GM18517 (cell line): Measurements from ENCODE around the gene CSMD2.

Experiments used
- ATAC-seq: cut with Tn5 transposase; IDR thresholded peaks from one replicate; pipeline ENCODE4 v1.9.1; 2021; ENCODE audit warnings: mild to moderate bottlenecking, moderate library complexity; ENCODE audit not compliant: unreplicated experiment

The CSMD2 gene

DNA sequence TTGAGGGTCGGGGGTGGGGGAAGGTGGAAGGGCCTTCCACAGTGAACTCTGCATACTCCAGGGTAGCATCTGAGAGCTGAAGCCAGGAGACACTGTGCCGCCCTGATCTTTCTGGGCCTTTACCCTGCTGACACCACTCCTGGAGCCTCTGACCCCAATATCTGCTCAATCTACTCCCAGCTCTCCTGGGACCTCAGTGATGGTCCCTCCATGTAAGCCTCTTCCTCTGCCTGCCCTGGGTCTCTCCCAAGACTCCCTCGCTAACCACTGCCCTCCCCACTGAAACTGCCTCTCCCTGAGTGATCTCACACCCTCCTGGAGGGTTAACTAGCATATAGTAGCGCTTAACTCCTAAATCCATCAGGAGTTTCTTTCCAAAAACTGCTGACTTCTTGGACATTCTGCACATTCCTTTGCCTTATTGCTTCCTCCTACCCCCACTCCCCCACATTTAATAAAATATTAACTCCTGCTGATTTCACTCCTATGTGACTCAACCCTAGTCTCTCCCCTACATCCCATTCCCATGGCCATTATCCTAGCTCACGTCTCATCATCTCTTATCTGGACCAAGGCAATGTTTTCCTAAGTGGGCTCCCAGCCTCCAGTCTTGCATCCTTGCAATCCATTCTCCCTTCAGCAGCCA is 155.6 kb downstream of the CSMD2 start:
- ATAC-seq, result no peak

DNA sequence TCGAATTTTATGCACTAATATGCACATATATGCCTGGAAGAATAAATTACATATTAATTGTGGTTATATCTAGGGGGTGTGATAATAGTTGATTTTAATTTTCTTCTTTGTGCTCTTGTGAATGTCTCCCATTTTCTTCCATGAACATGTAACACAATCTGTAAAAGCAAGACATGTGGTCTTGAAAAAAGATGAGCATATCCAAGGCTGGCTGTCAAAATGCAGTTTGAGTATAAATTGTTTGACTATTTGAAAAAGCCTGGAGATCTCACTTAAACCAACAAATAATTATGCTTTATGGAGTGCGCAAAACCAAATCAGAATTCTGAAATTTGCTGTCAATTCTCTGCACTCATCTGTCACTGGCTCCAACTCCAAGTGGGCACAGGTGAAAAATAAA is 157.3 kb downstream of the CSMD2 start:
- ATAC-seq, result no peak

DNA sequence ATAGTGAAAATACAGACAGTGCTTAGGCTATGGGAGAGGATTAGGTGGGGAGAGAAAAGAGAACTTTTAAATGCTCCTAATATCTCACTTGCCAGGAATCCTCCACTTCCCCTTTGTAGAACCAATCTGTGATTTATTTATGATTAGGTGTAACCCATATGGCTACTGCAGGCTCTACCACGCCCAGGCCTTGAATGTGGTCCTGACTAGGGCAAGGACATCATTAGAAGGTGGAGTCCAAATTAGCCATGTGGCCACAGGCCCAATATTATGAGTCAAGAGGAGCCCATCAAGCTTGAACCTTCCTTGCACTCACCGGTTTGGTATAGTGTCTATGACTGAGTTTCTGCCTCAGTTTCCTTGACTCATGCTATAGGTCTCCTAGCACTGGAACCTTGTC is 159.7 kb downstream of the CSMD2 start:
- no peak for ATAC-seq

DNA sequence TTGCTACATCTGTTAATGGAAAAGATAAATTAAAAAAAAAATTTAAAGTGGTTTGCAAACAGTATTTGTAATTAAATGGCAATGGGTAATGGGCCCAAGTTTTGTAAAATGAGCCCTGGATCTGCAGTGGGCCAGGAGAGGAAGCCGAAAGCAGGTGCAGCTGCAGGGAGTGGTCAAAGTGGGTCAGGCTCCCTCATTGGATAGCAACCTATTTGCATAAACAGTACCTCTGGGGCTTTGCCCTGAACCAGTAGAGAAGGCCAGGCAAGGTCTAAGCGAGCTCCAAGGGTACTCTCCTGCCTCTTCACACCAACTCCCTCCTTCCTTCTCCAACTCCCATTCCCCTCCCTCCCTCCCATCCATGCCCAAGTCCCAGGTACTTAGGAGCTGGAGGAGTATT is 162.2 kb downstream of the CSMD2 start:
- ATAC-seq, result no peak

DNA sequence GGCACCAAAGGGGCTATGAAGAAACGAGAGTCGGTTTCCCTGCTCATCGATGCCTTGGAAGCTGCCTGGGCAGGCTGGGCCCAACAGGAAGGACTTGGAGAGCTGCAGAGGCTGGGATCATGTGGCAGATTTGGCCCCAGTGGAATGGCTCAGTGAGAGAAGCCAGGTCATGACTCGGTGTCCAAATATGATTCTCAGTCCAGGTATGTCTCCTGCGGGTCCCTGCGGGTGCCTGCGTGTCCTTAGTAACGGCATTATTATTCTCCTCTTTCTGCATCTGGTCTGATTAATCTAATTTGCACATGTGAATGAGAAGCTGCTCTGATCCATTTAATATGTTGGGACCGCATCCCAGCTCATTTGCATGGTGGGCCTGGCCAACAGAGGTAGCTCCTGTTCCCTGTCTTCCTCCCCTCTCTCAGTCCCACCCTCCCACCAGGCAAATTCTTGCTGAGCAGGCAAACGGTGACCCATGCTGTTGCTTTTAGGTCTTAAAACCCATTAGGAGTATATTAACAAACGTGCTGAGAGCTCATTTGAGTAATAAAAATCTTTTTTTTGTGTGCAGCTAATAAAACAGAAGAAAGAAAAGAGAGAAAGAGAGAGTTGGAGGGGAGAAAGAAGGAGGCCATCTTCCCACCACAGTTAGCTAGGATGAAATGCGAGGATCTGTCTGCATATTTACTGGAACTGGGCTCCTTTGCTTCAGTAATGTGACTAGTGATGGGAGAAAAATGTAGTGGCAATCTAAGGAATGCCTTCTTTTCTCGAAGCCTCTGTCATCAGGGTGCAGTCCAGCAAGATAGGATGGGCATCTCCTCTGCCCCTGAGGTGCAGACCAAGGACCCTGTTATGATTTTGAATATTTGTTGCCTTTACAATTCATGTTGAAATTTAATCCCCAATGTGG is 167.6 kb downstream of the CSMD2 start:
- no peak for ATAC-seq

DNA sequence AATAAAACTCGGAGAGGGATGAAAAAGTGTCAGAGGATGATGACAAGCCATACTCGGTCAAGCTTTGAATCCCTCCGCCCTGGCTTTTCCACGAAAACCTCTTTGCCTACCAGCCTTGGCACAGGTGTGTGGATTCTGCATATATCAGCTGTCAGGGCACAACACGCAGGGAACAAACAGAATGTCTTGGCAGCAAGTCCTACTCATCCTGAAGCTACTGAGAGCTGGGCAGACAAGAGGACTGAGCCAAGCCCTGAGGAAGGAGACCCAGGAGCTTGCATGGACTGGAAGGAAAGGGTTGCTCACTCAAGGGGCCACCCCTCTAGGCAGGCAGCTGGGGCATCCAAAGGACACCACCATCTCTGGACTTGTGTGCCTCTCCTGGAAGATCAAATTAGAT is 168.7 kb downstream of the CSMD2 start:
- no peak for ATAC-seq

DNA sequence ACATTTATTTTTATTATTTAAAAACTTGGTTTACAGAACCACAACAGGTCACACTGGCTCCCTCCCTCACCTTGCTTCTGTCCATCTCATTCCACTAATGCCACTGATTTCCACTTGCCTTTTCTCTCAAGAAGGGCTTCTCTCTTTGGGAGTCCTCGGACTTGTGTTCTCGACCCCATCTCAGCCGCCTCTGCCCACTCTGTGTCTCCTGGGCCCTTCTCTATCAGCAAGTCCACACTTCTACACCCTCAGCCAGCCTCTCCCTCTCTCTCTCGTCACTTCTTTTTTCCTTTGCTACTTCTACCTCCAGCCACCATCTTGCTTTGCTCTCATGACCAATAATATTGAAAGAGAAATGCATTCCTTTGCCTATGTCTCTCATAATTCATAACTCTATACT is 171.7 kb downstream of the CSMD2 start:
- ATAC-seq, result no peak

DNA sequence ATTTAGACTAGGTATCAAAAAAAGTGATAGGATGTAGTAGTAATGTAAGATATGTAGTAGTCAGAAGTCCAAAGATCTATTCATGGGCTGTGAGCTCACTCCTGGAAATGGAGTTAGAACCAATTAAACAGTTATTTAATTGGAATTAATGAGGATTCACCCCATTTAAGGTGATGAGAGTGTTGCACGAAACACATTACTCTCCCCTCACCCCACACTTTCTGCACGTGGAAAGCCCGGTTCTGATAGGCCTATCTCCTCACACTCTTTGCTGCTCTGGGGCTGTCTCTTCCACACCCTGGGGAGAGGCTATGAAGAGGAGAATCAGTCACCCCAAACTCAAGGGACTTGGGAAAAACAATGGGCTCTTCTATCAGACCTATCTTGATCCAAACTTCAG is 174.7 kb downstream of the CSMD2 start:
- no peak for ATAC-seq

DNA sequence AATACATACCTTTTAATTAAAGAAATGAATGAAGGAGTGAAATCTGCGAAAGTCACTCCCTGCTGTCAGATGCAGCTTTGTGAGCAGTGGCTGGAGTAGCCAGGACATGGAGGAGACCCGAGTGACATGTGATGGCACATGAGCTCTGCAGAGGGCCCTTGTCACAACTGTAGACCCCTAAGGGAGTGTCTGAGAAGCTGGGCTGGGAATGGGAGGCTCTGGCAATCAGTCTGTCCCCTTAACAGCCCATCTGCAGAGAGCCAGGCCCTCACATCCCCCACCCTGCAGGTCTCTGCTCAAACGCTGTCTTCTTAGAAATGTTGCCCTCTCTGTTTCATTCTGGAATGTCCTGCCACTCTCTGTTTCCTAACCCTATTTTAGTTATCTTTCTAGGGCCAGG is 176.9 kb downstream of the CSMD2 start:
- ATAC-seq, result no peak

DNA sequence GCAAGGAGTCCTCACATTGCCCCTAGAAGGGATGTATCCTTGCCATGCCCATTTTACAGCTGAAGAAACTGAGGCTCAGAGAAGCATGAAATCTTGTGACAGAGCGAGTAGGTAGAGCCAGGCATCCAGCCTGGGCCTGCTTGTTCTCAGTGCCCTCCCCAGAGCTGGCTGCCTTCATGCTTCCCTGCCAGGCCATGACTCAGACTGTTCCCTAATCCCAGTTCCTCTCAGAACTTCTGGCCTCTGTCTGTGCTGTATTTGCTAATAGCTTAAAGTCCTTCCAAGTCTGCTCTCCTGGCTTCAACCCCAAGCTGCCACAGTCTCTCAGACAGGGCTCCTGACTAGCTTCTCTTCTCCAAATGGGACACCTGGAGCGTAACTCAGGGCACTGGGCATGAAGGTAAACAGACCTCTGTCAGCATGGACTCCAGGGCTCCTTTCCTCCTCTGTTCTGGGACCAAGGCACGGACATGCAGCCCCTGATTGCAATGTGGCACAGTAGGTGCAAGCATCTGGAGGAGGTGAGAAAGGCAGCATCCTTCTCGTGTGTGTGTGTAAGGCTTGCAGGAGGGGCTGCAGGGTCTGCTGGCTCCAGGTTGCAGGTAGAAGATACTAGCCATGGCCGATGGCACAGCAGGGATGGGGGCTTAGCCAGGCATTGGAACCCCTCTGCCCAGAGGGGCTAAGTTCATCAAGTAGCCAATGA is 178.5 kb downstream of the CSMD2 start:
- ATAC-seq, result no peak

DNA sequence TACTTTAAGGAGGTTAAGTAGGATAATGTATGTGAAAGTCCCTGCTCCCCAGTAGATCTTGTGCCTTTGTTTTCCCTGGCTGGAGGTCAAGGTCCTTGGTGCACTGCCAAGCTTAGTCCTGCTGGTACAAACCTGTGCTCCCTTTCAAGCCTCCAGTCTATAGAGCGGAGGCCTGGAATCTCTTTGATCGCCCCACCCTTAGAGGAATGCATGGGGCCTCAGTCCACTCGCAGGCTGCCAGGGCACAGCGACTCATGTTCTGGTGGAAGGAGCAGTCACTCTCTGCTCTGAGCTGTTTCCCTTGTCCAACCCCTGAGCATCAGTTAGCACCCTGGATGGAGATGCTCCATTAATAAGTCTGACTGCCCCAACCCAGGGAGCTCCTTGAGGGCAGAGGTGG is 179.4 kb downstream of the CSMD2 start:
- no peak for ATAC-seq

DNA sequence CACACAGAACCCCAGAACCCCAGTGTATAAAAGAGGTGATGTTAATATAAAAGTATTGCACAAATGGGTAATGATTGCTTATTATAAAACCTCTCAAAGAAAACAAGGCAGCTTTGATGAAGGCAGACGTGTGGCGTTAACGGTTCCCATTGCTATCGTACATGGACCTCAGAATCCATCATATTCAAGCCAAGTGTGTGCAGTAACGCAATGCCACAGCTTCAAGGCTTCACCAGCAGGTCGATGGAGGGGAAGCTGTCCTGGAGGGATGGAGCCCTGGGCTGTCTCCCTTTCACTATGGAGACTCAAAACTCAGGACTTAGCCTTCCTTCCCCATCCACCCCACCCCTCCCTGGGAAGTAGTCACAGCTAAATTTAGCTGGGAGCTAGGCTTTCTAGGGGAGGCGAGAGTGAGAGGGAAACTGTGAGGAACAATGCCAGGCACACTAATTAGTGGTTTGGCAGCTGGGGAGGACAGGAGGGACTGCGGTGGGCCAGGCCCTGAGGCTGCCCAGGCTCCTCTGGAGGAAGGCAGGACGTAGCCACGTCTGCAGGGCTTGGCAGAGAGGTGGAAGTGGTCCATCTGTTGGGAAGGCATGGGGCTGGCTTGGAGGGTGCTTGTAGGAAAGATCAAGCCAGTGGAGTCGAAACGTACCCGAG is 180.0 kb downstream of the CSMD2 start:
- no peak for ATAC-seq

DNA sequence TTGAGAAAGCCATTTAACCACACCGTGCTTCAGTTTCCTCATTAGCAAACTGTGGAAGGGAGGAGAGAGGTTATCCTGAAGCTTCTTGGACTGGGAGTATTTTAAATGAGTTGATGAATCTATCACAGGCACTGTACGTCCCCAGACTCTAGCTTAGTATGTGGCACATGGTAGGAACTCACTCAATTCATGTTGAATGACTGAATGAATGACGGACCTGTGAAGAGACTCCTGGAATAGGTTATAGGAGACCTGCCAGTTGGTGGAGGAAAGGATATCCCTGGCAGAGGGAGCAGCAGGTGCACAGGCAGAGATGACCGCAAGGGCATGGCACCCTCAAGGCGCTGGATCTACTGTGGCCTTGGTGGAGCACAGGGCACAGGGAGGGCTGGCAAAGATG is 182.6 kb downstream of the CSMD2 start:
- no peak for ATAC-seq

DNA sequence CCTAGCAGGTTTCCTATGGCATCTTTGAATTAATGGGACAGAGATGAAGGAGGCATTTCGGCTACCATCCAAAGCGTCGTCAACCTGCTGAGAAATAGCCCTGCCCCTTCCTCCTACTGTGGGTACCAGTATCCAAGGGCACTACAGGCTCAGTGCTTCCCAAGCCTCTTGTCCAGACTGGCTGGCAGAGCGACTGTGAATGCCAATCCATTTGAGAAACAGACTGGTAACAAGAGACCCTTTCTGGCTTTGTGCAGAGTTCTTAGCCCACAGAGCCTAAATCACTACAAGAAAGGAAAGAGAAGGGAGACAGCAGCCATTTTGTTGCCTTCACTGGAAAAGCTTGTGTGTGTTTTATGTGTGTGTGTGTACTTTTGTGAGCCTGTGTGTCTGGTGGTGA is 185.7 kb downstream of the CSMD2 start:
- ATAC-seq, result no peak

DNA sequence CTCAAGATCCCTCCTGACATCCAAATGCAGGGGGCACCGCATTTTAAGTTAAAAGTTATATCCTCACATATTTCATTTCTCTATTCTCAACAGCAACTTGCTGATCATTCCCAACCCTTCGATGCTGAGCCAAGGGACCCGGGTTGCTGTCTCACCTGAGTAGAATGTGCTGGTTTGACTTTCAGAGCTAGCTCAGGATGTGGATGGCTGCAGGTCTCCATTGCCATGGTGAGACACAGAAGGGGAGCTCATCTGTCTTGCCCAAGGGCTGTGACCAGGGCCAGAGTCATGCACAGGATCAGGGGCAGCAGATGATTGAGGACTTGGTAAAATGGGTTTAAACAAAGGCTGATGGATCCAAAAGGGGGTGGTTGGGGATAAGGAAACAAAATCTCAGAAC is 189.1 kb downstream of the CSMD2 start:
- no peak for ATAC-seq

DNA sequence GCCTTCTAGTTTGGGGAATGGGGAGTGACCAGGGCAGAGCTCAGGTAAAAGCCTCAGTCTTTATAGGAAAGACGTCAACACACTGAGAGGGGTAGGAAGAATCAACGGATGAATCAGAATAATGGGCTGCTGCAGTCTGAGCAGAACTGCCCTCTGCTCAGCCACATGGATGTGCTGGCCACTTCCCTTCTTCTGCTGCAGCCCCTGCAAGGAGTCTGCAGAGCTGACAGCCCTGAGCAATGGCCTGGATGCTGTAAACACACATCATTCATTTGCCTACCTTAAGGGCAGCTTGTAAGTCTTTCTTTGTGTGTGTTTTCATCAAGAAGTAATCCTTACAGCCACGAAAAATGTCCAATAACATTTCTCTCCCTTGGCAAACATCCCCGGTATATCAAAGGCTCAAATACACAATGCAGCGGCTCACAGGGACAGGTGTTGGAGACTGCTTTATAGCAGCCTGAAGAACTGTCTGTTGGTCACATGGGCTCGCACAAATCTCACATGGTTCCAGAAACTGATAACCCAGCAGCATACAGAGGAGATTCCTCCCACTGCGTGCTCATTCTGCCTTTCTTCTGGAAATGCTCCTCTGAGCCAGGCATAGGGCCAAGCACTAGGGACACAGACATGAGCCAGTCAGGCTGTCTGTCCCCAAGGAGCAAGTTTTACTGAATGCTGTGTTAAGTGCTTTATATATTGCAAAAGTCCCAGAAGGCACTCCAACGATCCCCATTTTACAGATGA is 191.1 kb downstream of the CSMD2 start:
- no peak for ATAC-seq

DNA sequence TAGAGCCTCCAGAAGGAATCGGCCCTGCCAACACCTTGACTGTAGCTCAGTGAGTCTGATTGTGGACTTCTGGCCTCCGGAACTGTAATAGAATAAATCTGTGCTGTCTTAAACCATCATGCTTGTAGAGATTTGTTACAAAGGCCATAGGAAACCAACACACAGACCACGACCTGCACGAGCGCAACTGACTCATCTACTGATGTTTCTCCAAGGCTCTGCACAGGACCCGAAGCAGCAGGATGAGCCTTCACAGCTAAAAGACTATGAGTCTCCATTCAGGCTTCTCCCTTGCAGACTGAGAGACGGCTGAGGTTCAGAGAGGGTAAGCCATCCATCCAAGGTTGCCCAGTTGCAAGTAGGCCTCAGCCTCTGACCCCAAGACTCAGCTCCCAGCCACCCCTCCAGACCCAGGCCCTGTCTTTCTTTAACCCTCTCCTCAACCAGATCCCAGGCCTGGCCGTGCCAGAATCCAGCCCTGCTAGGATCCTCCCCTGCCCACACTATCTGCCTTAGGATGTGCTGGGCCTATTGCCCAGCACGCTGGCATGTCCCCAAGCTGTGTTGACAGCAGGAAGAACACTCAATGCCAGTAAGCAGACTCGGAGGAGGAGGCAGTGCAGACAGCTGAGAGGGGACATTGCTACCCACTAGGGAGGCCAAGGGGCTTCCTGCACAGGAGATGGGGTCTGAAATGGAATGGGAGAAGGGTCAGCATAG is 192.2 kb downstream of the CSMD2 start:
- no peak for ATAC-seq

DNA sequence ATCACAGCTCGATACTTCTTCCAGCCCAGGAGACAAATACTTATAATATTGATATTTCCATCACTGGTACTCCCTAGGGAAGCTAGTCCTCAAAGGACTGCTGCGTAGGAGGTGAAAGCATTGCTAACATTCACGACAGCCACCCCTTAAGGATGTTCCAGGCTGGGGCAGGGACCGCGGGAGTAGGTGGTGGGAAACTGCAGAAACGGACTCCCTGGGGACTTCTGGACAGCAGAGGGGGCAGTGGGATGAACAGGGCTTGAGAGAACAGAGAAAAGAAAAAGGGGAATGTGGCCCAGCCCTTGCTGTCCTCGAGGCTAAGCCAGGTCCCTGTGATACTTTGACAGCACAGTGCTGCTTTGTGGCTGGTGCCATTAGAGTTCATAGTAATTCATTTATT is 193.1 kb downstream of the CSMD2 start:
- ATAC-seq, result no peak

DNA sequence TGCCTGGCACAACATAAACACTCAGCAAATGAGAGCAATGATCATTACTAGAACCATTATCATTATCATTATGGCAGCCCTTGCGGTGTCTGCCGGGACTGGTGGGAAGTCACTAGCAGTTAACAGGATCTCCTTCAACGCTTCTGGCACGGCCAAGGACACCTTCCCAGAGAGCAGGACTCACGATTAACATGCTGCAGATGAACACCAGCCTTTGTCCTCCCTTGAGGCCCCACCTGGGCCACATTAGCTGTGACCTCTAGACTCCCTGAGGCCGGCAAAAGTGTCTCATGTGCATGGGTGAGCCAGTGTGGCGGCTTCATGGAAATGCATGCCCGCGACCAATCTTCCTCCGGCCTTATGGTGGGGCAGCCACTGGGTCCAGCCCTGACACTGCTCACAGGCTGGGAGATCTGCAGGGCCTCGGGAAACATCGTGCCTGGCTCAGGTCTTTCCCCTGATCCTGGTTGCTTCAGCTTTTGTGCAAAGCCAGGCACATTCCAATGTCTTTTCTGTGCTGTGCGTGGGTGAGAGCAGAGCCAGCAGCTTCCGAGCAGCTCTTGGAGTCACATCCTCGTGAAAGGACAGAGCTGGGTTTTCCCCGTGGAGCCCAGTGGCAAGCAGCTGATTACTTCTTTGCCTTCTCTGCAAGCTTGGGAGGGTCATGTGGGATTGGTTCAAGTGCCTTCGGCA is 193.9 kb downstream of the CSMD2 start:
- ATAC-seq, result no peak
